ENCODE results near the gene ACTN3. TPM values are rescaled to one million over a fixed set of nuclear protein-coding genes. Genes with fewer than 3 reads are reported as not detected.
"Not testable (repeated sequence)": the region's sequence is repeated elsewhere in the genome, so short reads cannot be mapped to it uniquely, and the experiment has no call there.

Gene ACTN3
- total RNA-seq, result not detected in 2 replicates

GRCh38 chr11:66546368-66546965 lies at the start of gene ACTN3:
Gene ACTN3 (plus strand): TSS chr11:66546903. CDS start chr11:66546938, 35 bp downstream.
- intact Hi-C loops (cut with micrococcal nuclease), result loop anchor here (1.0 to 2.0 kb wide), 12 partner anchors 13 to 257 kb away; partner anchors contain the start of genes BBS1, CCDC87, CCS and DPP3

DNA sequence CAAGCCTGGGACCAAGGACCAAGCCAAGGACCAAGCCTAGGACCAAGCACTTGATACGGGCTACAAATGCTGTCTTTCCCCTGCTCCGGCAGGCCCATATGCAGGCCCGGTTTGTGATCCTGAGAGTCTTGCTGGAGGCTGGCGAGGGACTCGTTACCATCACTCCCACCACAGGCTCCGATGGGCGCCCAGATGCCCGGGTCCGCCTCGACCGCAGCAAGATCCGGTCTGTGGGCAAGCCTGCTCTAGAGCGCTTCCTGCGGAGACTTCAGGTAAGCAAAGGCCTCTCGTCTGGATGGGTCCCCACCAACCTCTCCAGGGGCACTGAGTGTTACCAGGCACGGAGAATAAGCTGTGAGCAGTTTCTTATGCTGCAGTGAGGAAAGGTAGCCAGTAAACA lies 49.5 kb upstream of the ACTN3 start:
- intact Hi-C loops (cut with micrococcal nuclease), result no loop called here

GRCh38 chr11:66498506-66498905 lies 48.2 kb upstream of the ACTN3 start:
- intact Hi-C loops (cut with micrococcal nuclease), result no loop called here

- intact Hi-C loops (cut with micrococcal nuclease), result no loop called here
Measured at GRCh38 chr11:66505276-66505816, 41.4 kb upstream of the ACTN3 start.

DNA sequence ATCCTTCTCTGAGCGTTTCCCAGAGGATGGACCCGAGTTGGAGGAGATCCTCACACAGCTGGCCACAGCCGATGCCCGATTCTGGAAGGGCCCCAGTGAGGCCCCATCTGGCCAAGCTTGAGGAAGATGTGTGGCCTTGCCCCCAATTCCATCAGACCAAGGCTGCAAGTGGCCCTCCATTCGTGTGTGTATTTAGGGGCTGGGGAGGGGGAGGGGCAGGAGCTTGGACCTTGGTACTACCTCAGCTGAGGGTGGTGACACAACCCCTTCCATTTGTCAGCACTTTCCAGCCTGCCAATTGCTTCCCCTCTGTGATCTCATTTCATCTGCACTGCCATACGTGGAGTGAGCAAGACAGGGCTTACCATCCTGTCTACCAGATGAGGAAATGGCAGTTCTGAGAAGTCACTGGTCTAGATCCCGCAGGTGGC lies 37.6 kb upstream of the ACTN3 start:
- intact Hi-C loops (cut with micrococcal nuclease), result no loop called here

DNA sequence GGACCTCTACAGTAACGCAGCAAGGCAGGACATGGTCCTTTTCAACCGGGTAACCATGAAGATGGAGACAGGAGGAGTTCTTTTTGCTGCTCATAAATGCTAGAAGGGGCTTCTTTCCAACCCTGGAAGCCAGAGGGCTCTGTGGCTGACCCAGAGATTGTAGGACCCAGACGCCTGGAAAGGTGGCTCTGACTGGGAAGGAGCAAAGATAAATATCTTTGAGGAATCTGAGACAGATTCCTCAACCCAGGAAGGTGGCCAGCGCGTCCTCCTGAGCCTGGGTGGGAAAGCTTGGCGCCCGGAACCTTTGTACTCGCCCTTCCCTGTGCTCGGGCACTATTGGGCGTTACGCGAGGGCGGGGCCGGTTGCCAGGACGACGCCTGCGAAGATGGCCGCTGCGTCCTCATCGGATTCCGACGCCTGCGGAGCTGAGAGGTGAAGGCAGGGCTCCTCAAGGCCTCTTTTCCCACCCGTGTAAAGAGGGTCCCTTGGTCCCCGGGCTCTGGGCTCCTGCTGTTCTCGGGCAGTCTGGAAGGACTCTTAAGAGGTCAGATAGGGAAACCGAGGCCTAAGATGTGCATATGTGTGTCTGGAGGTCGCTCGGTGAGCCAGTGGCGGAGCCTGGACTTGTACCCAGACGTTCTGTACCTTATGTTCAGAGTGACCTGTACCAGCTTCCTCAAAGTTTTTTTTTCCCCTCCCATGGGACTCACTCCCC lies 36.3 kb upstream of the ACTN3 start, which contains the start of gene BBS1:
Gene BBS1, plus strand, starts transcription at position 365 of the 719 bp plus-strand sequence. Its CDS starts 25 bp downstream, at position 390.
- intact Hi-C loops (cut with micrococcal nuclease), result loop anchor here (1.0 kb wide), 6 partner anchors 30 to 168 kb away; partner anchors contain the start of genes ACTN3, DPP3, PELI3 and ZDHHC24

DNA sequence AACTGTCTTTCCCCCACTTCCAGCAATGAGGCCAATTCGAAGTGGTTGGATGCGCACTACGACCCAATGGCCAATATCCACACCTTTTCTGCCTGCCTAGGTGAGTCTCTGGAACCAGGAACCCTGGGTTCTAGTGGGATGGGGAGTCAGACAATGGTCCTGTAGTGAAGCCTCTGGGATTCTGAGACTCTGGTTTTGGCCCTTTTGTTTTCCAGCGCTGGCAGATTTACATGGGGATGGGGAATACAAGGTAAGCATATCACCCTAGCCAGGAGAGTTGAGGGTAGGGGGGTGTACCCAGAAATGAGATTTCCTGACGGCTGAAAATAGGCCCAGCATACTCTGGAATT lies 35.7 kb upstream of the ACTN3 start:
- intact Hi-C loops (cut with micrococcal nuclease), result loop anchor here (1.0 kb wide), 6 partner anchors 31 to 167 kb away; partner anchors contain the start of genes ACTN3, DPP3, PELI3 and ZDHHC24

- intact Hi-C loops (cut with micrococcal nuclease), result no loop called here
Measured at GRCh38 chr11:66523611-66524010, 23.1 kb upstream of the ACTN3 start.

GRCh38 chr11:66524304-66525040 lies 22.2 kb upstream of the ACTN3 start:
- intact Hi-C loops (cut with micrococcal nuclease), result no loop called here

DNA sequence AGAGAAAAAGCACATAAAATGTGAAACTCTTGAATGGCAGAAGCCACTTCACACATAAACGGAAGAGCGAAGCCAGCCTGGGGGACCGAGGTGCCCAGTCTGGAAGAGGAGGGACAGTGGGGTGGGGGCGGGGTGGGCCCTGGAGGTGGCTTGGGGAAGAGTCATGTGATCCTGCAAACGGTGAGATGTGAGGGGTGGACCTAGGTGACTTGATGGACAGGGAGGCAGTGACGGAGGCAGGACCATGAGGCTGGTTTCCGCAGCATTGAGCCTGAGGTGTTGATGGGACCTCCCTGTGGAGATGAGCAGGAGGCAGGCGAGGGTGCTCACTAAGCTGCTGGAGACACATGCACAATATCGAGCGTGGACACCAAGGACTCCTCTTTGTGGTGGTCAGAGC lies 17.6 kb upstream of the ACTN3 start:
- intact Hi-C loops (cut with micrococcal nuclease), result no loop called here

- intact Hi-C loops (cut with micrococcal nuclease), result no loop called here
Measured at GRCh38 chr11:66529655-66530054, 17.0 kb upstream of the ACTN3 start.

- intact Hi-C loops (cut with micrococcal nuclease), result no loop called here
Measured at GRCh38 chr11:66530927-66531709, 15.6 kb upstream of the ACTN3 start.

DNA sequence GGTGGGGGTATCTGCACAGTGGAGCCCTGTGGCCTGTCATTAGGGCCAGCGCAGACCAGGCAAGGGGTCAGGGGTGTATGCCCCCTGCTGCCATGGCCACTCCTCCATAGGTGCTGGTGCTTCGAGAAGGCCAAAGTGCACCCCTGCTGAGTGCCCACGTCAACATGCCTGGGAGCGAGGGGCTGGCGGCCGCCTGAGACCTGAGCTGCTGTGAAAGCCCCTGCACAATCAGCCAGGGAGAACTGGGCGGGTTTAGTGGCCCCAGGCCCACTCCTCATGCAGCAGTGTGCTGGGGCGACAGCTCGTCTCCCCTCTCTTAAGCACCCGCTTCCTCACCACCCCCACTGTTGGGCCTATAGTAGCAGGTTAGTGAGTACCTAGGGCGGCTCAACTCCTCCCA lies 14.9 kb upstream of the ACTN3 start:
- intact Hi-C loops (cut with micrococcal nuclease), result no loop called here

GRCh38 chr11:66532784-66533183 lies 13.9 kb upstream of the ACTN3 start:
- intact Hi-C loops (cut with micrococcal nuclease), result no loop called here

DNA sequence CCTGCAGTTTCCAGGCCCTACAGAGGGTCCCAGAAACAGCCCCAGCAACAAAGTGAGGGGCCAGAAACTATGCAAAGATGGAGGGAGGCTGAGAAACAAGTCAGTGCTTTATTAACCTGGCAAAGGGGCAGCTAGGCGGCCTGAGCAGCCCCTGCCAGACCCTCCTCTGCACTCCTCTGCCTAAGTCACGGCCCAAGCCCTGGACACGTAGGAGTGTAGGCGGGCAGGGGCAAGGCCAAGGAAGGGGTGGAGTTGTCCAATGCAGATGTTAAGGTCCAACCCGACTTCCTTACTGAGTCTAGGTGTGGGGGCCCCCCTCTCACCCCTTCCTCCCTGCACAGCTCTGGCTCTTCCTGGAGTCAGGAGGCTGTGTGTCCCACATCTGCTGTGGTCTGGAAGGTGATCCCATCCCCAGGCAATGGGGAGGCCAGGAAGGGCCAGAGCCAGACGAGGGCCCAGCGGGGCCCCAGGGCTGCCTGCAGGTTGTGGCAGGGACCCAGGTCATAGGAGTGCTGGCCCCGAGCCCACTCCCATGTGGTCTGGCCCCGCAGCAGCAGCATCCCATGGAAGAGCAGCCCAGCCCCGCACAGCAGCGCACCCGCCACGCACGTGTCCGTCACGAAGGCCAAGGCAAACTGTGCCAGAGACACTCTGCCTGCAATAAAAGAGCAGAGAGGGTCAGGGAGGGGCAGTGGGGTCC lies 7.4 kb upstream of the ACTN3 start:
- intact Hi-C loops (cut with micrococcal nuclease), result no loop called here

DNA sequence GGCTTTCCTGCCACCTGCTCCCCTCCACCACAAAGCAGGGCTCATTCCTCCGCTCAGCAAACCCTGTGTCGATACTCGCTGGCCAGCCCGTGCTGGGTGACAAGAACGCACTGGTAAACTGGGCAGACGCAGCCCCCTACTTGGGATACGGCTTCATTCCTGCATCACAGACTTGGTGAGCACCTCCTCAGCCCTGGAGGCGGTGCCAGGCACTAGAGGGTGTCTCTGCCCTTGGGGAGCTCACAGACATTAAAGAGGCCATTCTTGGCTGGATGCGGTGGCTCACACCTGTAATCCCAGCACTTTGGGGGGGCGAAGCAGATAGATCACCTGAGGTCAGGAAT lies 6.9 kb upstream of the ACTN3 start:
- intact Hi-C loops (cut with micrococcal nuclease), result no loop called here

DNA sequence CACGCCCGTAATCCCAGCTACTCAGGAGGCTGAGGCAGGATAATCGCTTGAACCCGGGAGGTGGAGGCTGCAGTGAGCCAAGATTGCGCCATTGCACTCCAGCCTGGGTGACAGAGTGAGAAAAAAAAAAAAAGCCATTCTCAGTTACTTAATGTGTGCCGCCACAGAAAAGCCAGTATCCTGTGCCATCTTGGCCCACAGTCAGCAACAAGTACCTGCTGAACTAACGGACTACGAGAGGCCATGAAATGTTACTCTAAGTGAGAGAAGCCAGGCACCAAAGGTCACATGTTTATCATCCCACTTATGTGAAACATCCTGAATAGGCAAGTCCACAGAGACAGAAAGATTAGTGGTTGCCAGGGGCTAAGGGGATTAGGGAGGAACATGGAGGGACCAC lies 6.1 kb upstream of the ACTN3 start:
- intact Hi-C loops (cut with micrococcal nuclease), result not testable (repeated sequence)

- intact Hi-C loops (cut with micrococcal nuclease), result no loop called here
Measured at GRCh38 chr11:66541892-66542291, 4.8 kb upstream of the ACTN3 start.

DNA sequence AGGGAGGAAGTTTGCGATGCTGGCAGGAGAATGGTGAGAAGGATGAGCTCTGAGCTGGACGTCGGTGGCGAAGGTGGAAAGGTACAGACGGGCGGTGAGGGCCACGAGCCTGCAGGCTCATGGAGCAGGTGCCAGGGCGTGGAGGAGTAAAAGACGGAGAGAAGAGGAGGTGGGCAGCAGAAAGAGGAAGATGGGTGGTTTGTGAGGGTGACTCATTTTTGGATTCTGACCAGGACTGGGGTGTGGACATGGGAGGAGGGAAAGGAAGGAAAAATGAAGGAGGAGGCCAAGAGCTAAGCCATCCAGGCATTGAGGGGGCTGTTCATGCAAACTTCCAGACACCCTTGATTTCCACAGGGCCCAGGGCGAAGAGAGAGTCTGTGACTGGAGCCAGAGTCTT lies 4.3 kb upstream of the ACTN3 start:
- intact Hi-C loops (cut with micrococcal nuclease), result no loop called here

All from T-helper 1 cell treated with Interleukin-12 subunit alpha and Interleukin-12 subunit beta and Interleukin-4 antibody, amounts not matched to agents 30 ng/mL and 1 ng/mL, for 36 hours (primary cell).